Endothelial cell (in vitro differentiated cells): ENCODE measurements around the gene POLN. TPM values are rescaled to one million over a fixed set of nuclear protein-coding genes. Genes with fewer than 3 reads are reported as not detected.

ENCODE experiments used
- DNase-seq: peaks from one replicate; pipeline ENCODE4 v3.0.0; 2021; ENCODE audit warnings: low spot score
- H3K27ac Mint-ChIP-seq: one replicate; pipeline ENCODE4 v1.8.0; 2021; ENCODE audit warnings: mixed read lengths, inconsistent platforms; ENCODE audit not compliant: unreplicated experiment
- H3K27me3 Mint-ChIP-seq: one replicate; pipeline ENCODE4 v1.8.0; 2021; ENCODE audit warnings: mild to moderate bottlenecking, moderate library complexity, mixed read lengths, inconsistent platforms; ENCODE audit not compliant: unreplicated experiment
- H3K36me3 Mint-ChIP-seq: one replicate; pipeline ENCODE4 v1.8.0; 2021; ENCODE audit warnings: mild to moderate bottlenecking, low read depth, mixed read lengths, inconsistent platforms; ENCODE audit not compliant: unreplicated experiment
- H3K4me1 Mint-ChIP-seq: one replicate; pipeline ENCODE4 v1.8.0; 2021; ENCODE audit warnings: mild to moderate bottlenecking, mixed read lengths, inconsistent platforms; ENCODE audit not compliant: unreplicated experiment
- H3K4me3 Mint-ChIP-seq: one replicate; pipeline ENCODE4 v1.8.0; 2021; ENCODE audit warnings: mild to moderate bottlenecking, mixed read lengths, inconsistent platforms; ENCODE audit not compliant: unreplicated experiment
- H3K9me3 Mint-ChIP-seq: one replicate; pipeline ENCODE4 v1.8.0; 2021; ENCODE audit warnings: mixed read lengths, inconsistent platforms; ENCODE audit not compliant: unreplicated experiment
- total RNA-seq: library from RNA; stranded (reverse); fragmentation: NEBNext Ultra II Directional; extraction: Animal tissue kit (Norgen Biotek cat#: 25700); gene quantifications from one replicate; pipeline ENCODE4 v1.2.1, GENCODE V29; 2021; ENCODE audit not compliant: unreplicated experiment
- TF ChIP-seq, protein P1 (sequence below): fragments of 200-600 bp; sonication (generic); IDR thresholded peaks from one replicate; pipeline ENCODE4 v1.5.0; 2021; ENCODE audit warnings: antibody characterized with exemption; ENCODE audit not compliant: unreplicated experiment

POLN gene
- total RNA-seq, 1 donor from 2014 or later = 2.5 TPM

DNA sequence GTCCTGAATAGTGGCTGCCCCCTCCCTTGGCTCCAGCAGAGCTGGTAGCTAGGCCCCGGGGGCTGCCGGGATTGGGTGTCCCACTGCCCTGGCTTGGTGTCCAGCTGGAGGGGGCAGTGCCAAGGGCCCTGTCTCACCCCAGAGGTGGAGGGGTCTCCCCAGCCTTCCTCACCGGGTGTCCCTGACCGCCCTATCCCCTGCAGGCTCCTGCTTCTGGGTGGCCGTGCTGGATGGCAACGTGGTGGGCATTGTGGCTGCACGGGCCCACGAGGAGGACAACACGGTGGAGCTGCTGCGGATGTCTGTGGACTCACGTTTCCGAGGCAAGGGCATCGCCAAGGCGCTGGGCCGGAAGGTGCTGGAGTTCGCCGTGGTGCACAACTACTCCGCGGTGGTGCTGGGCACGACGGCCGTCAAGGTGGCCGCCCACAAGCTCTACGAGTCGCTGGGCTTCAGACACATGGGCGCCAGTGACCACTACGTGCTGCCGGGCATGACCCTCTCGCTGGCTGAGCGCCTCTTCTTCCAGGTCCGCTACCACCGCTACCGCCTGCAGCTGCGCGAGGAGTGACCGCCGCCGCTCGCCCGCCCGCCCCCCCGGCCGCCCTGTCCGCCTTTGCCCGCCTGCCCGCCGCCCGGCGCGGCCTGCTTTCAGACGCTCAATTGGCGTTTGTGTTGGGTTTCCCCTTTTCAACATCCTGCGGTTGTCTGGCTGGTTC, 178.2 kb downstream of the POLN start:
- Mint-ChIP-seq H3K27me3 (peaks cover 9% of the 10 kb centered on the region), H3K9me3 (no peaks in the 10 kb centered on the region), H3K27ac (no peak overlapping the region), H3K4me3 (no peak overlapping the region), H3K36me3 (no peaks in the 10 kb centered on the region), H3K4me1 (no peaks in the 10 kb centered on the region)
- no peak for DNase-seq
- TF ChIP-seq, protein P1, sequence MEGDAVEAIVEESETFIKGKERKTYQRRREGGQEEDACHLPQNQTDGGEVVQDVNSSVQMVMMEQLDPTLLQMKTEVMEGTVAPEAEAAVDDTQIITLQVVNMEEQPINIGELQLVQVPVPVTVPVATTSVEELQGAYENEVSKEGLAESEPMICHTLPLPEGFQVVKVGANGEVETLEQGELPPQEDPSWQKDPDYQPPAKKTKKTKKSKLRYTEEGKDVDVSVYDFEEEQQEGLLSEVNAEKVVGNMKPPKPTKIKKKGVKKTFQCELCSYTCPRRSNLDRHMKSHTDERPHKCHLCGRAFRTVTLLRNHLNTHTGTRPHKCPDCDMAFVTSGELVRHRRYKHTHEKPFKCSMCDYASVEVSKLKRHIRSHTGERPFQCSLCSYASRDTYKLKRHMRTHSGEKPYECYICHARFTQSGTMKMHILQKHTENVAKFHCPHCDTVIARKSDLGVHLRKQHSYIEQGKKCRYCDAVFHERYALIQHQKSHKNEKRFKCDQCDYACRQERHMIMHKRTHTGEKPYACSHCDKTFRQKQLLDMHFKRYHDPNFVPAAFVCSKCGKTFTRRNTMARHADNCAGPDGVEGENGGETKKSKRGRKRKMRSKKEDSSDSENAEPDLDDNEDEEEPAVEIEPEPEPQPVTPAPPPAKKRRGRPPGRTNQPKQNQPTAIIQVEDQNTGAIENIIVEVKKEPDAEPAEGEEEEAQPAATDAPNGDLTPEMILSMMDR = no peak

DNA sequence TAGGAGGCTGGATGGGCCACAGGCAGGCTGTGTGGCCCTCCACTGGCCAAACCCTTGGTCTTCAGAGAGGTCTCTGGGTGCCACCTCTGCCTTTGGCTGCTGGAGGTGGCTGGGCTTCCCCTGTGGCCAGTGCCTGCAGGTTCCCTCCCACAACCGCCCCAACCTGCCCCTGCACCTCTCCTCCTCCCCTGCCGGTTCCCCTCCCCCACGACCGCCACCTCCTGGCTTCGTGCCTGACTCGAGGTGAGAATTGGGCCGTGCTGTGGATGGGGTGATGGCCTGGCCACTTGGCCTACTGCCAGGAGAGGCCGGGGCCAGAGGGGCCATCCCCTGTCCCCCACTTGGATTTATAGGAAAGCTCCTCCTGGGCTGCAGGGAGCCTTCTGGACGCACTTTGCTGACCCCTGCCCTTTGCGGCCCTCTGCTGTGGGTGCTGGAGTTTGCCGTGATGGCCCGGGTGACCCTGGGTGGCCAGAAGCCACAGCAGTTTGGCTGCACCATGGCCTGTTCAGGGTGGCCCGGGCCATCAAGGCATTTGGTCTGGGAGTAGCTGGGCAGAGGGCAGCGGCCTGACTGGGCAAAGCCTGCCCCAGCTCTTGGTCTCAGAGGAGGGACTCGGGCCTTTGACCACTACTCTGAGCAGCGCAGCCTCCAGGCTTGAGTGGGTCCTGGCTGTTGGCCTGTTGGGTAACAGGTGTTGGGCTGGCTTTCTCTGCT, 179.0 kb downstream of the POLN start:
- H3K4me1 Mint-ChIP-seq = no peaks in the 10 kb centered on the region
- H3K4me3 Mint-ChIP-seq = no peak overlapping the region
- H3K27me3 Mint-ChIP-seq = peaks cover 6% of the 10 kb centered on the region
- TF ChIP-seq, protein P1 = no peak
- no peaks in the 10 kb centered on the region for H3K9me3 Mint-ChIP-seq
- DNase-seq = no peak
- H3K36me3 Mint-ChIP-seq = no peaks in the 10 kb centered on the region
- no peak overlapping the region for H3K27ac Mint-ChIP-seq

DNA sequence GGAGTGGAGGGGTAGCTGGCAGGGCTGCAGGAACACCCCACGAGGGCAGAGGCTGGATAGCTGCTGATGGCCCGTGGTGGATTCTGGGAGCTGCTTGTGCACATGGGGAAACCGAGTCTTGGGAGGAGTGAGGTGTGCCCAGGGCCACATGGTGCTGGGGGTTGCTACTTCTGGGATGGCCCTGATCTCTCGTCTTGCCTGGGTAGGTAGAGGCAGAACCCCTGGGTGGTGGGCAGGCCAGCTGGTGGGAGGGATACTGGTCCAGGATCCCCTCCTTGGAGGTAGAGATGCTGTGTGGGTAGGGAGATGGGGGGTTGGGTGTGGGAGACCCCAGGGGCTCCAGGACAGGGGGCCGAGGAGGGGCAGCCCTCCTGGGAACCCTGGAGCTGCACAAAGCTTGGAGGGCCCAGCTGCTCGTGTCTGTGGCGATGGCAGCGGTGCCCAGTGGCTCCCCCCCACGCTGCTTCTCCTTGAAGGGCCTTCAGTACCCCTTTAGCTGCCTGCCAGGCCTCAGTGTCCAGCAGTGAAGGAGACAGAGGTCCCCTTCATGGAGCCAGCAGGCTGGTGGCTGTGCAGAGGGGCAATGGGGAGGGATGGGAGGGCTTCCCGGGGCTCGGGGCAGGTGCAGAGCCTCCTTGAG, 179.6 kb downstream of the POLN start:
- Mint-ChIP-seq H3K9me3 (no peaks in the 10 kb centered on the region), H3K4me3 (no peak overlapping the region), H3K36me3 (no peaks in the 10 kb centered on the region), H3K4me1 (peaks cover 4% of the 10 kb centered on the region), H3K27me3 (peaks cover 9% of the 10 kb centered on the region), H3K27ac (no peak overlapping the region)
- TF ChIP-seq, protein P1 = no peak
- no peak for DNase-seq

DNA sequence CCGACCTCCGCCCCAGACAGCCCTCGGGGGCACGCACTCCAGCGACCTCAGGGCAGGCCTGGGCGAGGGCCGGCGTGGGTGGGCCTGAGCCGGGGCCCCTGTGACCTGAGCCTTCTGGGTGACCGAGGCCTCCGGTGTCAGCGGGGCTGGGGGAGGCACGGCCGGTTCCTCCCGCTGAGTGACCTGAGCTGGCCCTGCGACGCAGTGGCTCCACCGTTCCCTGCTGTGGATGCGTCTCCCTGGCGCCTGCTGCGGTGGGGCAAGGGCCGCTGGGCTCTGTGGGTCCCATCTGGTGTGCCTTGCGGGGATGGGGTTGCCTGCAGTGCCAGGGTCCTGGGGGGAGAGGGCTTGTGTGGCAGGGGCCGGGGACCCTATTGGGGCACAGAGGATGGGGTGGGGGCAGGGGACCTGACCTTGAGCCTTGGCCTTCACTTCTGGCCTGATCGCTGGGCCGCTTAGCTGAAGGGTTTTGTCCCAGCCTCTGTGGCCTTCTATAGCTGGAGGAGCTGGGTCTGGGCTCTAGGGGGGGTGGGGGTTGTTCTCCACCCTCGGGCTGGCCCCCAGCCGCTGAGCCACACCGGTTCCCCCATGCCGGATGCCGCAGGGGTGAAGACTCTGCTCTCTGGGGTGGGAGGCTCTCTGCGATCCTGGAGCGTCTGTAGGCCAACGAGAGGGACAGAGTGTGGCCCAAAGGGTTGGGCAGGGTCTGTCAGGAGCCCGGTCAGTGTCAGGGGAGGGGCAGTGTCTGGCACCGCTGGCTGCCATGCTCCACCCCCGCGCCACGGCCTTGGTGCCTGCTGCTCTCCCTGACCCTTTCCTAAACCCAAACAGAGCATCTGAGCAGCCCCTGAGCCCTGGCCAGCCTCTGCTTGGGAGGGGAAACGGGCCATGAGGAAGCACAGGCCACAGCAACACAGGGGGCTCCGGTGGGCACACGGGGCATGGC, 180.5 kb downstream of the POLN start:
- no peaks in the 10 kb centered on the region for H3K9me3 Mint-ChIP-seq
- no peak for DNase-seq
- TF ChIP-seq, protein P1 = no peak
- H3K27ac Mint-ChIP-seq = no peak overlapping the region
- peaks cover 4% of the 10 kb centered on the region for H3K4me1 Mint-ChIP-seq
- H3K36me3 Mint-ChIP-seq = no peaks in the 10 kb centered on the region
- H3K27me3 Mint-ChIP-seq = peaks cover 16% of the 10 kb centered on the region
- no peak overlapping the region for H3K4me3 Mint-ChIP-seq
